HG02571 (cell line): ENCODE data around the gene SLC25A28.

Source experiments
- ATAC-seq: cut with Tn5 transposase; IDR thresholded peaks from one replicate; pipeline ENCODE4 v1.9.1; 2021; ENCODE audit warnings: mild to moderate bottlenecking, moderate library complexity; ENCODE audit not compliant: unreplicated experiment

The SLC25A28 gene

DNA sequence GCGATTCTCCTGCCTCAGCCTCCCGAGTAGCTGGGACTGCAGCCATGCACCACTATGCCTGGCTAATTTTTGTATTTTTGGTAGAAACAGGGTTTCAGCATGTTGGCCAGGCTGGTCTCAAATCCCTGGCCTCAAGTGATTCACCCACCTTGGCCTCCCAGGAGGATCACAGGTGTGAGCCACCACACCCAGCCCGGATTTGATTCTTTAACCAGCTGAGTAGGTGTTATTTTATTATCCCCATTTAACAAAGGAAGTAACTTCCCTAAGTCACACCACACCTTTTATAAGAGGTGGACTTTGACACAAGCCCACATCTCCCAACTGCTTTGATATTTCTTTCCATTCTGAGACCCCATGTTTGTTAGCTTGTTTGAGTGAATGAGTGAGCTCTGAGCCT is 25.0 kb downstream of the SLC25A28 start:
- no peak for ATAC-seq

- ATAC-seq = no peak
These were observed 26.9 kb downstream of the SLC25A28 start for GRCh38 chr10:99593312-99593711.

GRCh38 chr10:99590799-99591198 is 29.4 kb downstream of the SLC25A28 start:
- no peak for ATAC-seq

- no peak for ATAC-seq
These were observed 36.6 kb downstream of the SLC25A28 start for GRCh38 chr10:99583687-99584086.

DNA sequence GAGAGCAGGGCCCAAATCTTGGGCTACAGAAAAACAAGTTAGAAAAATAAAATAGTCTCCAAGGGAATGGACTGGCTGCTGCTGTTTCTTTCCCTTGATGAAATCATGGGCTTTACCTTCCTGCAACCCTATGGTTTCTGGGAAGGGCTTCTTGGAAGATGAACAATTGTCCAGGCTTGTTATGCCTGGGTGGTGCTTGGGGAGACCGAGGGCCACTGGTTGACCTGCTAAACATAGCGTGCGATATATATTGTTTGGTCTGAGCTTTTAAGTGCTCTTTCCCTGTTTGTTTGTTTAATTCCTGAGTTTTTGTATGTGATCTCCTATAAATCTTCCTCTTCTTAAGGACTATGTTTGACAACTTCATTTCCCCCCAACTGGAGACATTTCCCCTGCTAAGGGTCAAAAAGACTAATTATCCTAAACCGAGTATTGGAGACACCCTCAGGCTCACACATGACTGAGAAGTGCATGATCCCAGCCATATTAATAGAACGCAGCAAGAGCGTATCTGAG is 37.9 kb downstream of the SLC25A28 start:
- ATAC-seq = no peak

GRCh38 chr10:99579971-99580370 is 40.3 kb downstream of the SLC25A28 start:
- ATAC-seq = no peak

DNA sequence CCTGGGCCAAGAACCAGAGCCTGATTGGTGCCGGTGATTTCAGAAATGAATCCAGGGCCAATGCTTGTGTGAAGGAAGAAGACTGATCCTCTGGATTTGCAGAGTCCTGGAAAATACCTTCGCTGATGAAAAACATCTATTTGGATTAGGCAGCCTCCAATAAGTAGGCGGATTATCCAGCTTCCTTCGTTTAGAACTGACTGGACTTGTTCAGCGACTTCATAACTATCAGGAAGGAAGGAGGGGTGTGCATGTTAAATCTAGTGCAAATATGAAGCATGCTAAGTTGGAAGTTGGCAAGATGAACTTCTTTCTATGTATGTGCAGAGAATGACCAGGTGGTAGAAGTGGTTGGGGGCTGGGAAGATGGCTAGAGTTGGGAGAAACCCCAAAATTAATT is 46.4 kb downstream of the SLC25A28 start:
- ATAC-seq = no peak

DNA sequence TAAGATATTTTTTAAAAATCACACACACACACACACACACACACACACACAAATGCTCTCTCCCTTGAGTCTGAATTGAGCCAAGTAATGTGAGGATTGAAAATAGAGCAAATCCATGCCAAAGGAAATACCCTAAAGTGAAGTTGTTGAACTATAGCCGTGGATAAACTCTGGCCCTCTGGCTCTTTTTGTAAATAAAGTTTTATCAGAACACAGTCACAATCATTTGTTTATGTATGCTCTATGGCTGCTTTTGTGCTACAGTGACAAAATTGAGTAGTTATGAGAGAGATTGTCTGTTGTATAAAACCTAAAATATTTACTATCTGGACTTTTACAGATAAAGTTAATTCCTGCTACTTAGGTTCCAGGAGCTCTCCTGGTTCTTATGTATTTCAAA is 48.4 kb downstream of the SLC25A28 start:
- ATAC-seq = no peak

- ATAC-seq = no peak
These were observed 50.3 kb downstream of the SLC25A28 start for GRCh38 chr10:99569961-99570360.

GRCh38 chr10:99569253-99569939 is 50.8 kb downstream of the SLC25A28 start:
- ATAC-seq = no peak

- no peak for ATAC-seq
These were observed 55.1 kb downstream of the SLC25A28 start for GRCh38 chr10:99565166-99565565.

DNA sequence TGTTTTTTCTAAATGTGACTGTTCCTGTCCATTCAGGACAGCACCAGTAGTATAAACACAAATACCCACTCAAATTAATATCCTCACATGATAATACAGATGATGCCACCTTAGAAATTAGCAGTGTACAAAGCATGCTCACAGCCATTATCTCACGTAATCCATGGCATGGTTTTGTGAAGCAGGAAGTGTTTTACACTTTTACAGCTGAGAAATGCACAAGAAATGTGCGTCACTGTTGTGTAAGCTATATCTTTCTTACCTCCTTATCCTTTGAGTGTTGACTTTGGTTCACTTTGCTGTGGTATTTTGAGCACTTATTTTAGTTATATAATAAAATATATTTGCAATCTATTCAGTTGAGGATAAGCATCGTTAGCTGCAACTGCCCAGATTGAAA is 55.9 kb downstream of the SLC25A28 start:
- ATAC-seq = no peak

DNA sequence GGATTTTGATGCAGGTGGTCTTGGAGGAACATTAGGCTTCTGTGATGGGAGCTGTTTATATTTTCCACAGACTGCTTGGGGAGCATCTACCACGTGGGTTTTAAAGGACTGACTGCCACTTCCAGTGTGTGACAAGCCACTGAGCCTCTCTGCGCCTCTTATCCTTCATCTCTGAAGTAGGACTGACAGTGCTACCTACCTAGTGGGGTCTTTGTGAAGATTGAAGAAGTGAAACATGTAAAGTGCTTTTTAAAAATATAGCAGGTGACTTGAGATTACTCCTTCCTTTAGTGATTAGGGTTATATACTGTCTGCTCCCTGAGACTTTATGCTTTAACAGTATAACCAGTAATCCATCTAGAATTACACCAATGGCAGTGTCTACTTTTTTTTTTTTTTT is 57.6 kb downstream of the SLC25A28 start:
- ATAC-seq = no peak
